Rectal smooth muscle tissue (tissue), 1 donor: ENCODE measurements around the gene MERTK.
"Not testable (repeated sequence)": the region's sequence is repeated elsewhere in the genome, so short reads cannot be mapped to it uniquely, and the experiment has no call there.

ENCODE experiments used
- H3K27ac ChIP-seq: one replicate; pipeline ENCODE4 v1.7.0; 2013; ENCODE audit warnings: low read depth, low read length, inconsistent platforms
- H3K27me3 ChIP-seq: one replicate; pipeline ENCODE4 v1.7.0; 2013; ENCODE audit warnings: low read length; ENCODE audit not compliant: control insufficient read depth, insufficient read depth
- H3K36me3 ChIP-seq: one replicate; pipeline ENCODE4 v1.7.0; 2013; ENCODE audit warnings: low read length; ENCODE audit not compliant: control insufficient read depth, insufficient read depth
- H3K4me1 ChIP-seq: one replicate; pipeline ENCODE4 v1.7.0; 2013; ENCODE audit warnings: low read length; ENCODE audit not compliant: control insufficient read depth, insufficient read depth
- H3K4me3 ChIP-seq: one replicate; pipeline ENCODE4 v1.7.0; 2013; ENCODE audit warnings: low read length
- H3K9ac ChIP-seq: one replicate; pipeline ENCODE4 v1.7.0; 2013; ENCODE audit warnings: low read length

The MERTK gene

DNA sequence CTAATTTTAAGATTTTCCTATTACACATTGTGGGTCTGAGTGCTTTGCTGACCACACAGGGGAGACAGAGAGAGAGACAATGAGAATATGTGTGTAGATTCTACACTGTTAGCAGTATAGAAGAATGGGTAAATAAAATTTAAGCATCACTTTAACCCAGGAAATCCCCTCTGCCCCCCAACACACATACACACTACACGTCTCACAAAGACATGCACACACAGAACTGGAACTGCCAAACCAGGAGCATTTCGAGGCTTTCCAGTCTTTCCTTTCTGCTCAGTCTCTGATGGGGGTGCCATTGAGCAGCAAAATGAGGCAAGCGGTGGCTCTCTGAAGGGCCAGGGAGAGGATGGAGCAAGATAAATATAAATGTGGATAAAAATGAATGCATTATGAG lies 2.5 kb downstream of the MERTK start:
- no peak overlapping the region for H3K9ac ChIP-seq

DNA sequence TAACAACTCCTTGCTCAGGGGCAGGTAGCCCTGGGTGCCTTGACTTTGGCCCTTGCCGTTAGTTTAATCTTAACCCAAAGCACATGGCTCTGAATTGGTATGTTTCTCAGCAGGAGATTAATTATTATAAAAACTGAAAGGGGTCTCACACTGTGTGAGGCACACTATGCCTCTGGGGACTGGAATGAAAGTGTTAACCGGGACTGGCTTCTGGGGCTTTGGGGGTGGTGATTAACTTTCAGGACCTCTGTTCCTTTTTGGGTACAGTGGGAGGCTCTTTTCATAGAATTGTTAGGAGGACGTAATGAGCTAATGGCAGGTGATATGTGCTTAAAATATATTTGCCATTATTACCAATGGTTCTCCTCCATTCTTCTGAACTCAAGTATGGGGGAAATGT lies 5.1 kb downstream of the MERTK start:
- peaks cover 4% of the 10 kb centered on the region for H3K4me1 ChIP-seq
- no peaks in the 10 kb centered on the region for H3K27me3 ChIP-seq
- no peak overlapping the region for H3K9ac ChIP-seq
- no peaks in the 10 kb centered on the region for H3K36me3 ChIP-seq
- no peak overlapping the region for H3K27ac ChIP-seq
- no peak overlapping the region for H3K4me3 ChIP-seq

More for the DNA sequence above, 2.5 kb downstream of the MERTK start:
- Histone ChIP-seq H3K27me3 (no peaks in the 10 kb centered on the region), H3K4me3 (peak overlapping the region; percentile 32), H3K27ac (no peak overlapping the region), H3K4me1 (peaks cover 2% of the 10 kb centered on the region), H3K36me3 (no peaks in the 10 kb centered on the region)

DNA sequence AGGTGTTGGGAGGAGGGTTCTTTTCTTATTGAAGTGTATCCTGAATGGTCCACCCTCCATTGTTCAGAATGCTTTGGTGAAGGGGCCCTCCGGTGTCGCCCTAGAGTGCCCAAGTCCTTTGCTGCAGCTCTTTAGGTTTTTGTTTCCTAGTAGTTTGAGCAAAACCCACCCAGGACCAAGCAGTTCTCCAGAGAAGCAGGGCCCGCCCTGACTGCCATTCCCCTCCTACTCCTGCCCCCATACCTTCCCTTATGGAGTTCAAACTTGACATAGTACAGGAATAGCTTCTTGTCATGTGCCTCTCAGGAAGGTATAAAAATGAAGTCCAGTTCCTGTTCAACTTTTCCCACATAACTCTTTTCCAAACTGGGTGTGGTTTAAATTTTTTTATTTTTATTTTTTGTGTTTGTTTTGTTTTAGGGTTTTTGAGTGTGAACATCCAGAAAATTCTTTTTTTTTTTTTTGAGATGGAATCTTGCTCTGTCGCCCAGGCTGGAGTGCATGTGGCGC lies 5.6 kb downstream of the MERTK start:
- no peak overlapping the region for H3K9ac ChIP-seq
- no peak overlapping the region for H3K4me3 ChIP-seq
- H3K4me1 ChIP-seq = peaks cover 4% of the 10 kb centered on the region
- no peak overlapping the region for H3K27ac ChIP-seq
- H3K36me3 ChIP-seq = no peaks in the 10 kb centered on the region
- no peaks in the 10 kb centered on the region for H3K27me3 ChIP-seq

DNA sequence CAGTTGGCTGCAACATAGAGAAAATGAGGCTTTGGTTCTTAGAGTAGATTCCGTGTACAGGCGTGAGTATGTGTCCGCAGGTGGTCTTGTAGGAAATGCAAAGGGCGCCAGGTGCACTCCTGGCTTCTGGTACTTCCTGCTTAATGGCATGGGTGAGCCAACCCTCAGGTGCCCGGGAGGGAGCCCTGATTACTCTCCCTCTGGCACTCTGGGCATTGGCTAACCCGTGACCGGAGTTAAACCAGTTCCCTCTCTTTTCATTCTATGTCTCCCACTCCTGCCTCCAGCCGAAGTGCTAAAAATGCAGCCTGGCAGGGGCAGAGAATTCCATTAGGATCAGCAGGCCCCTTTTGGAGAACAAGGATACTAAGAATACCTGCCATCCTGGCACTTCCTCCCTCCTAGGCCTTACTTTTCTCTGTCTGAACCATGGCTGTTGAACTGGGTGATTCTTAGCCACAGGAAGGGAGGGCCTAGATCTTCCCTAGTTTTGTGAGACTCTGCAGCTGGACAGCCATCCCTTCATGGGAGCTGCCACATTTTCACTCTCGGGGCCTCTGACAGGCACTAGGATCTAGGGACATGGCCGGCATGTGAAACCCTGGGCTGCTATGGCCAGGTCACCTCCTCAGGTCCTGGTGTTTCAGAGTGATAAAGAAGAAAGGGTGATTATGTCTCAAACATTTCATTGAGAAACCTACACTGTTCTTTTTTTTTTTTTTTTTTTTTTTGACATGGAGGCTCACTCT lies 6.5 kb downstream of the MERTK start:
- Histone ChIP-seq H3K27ac (no peak overlapping the region), H3K9ac (no peak overlapping the region), H3K27me3 (no peaks in the 10 kb centered on the region), H3K4me3 (no peak overlapping the region), H3K4me1 (peaks cover 4% of the 10 kb centered on the region), H3K36me3 (no peaks in the 10 kb centered on the region)

DNA sequence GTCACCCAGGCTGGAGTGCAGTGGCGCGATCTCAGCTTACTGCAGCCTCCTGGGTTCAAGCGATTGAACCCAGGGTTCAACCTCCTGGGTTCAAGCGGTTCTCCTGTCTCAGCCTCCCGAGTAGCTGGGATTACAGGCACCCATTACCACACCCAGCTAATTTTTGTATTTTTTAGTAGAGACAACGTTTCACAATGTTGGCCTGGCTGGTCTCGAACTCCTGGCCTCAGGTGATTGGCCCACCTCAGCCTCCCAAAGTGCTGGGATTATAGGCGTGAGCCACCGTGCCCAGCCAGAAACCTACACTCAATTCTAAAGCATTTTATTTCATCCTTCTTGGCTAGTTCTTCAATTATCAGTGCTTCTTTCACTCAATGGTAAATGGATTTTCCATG lies 7.1 kb downstream of the MERTK start:
- peak overlapping the region; percentile 48 for H3K27ac ChIP-seq
- H3K9ac ChIP-seq, H3K4me1 ChIP-seq: not testable (repeated sequence)

DNA sequence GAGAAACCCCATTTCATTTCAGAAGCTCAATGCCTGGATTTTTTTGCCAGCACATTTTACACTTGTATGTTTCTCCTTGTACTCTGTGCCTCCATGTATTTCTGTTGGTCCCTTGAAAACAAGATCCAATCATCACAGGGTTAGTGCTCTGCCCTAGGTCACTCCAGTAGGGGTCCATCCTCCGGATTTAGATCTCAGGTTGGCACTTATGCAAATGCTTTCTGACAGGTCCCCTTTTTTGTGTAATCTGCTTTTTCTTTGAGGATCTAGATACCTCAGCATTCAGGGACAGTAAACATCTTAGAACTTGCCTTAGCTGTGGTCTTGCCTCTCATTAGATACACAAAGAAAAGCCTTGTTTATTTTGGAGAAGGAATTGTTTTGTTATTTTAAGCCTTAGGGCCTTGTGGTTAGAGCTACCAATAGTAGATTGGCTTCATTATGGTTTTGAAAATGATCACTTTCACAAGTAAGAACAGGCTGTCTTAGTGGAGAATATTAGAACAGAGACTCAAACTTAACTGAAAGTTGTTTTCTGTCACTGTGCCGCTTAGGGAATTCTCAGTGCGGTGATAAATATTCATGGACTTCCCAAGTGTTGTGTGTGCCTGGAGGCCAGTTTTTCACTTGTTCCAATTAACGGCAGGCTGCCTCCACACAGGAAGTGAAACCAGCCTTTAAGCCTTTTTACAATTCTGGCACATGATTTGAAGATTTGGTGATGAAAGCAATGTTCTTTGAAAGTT lies 7.8 kb downstream of the MERTK start:
- no peak overlapping the region for H3K9ac ChIP-seq
- peak overlapping the region; percentile 48 for H3K27ac ChIP-seq
- peaks cover 4% of the 10 kb centered on the region for H3K4me1 ChIP-seq
- no peaks in the 10 kb centered on the region for H3K36me3 ChIP-seq
- no peak overlapping the region for H3K4me3 ChIP-seq
- no peaks in the 10 kb centered on the region for H3K27me3 ChIP-seq

More for the DNA sequence above, 7.1 kb downstream of the MERTK start:
- not testable (repeated sequence) for H3K36me3 ChIP-seq, H3K27me3 ChIP-seq, H3K4me3 ChIP-seq

DNA sequence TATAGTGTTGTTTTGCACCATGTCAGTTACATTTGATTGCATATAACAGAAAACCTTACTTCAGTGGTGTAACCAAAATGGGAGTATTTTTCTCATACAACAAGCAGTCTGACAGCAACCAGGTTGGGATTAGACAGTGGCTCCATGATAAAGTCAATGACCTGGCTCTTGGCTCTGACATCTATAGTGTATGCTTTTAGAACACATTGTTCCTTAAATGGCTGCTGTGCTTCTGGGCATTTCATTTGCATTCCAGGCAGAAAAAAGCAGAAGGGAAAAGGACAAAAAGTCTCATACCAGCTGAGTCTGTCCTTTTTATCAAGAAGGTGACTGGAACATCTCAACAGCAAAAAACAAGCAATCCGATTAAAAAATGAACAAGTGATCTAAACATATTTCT lies 10.2 kb downstream of the MERTK start:
- no peak overlapping the region for H3K9ac ChIP-seq
- H3K4me1 ChIP-seq = peaks cover 4% of the 10 kb centered on the region
- no peak overlapping the region for H3K4me3 ChIP-seq
- H3K36me3 ChIP-seq = no peaks in the 10 kb centered on the region
- H3K27me3 ChIP-seq = no peaks in the 10 kb centered on the region
- H3K27ac ChIP-seq = peak overlapping the region; percentile 16

DNA sequence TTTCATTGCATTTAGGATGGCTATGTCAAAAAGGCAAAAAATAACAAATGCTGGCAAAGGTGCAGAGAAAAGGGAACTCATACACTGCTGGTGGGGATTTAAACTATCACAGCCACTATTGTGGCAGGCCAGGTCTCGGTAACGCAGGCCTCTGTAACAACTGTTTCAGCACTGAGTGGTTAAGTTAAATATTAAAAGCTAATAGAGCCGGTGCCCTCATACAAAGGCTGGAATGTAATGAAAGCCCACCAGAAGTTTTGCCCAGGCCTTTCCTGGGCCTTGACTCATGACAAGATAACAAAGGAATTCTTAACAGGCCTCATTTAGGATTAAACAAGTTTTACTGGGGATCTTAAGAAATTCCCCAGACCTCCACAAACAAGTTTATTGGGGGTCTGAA lies 10.7 kb downstream of the MERTK start:
- Histone ChIP-seq H3K4me1 (peaks cover 4% of the 10 kb centered on the region), H3K4me3 (no peak overlapping the region), H3K36me3 (no peaks in the 10 kb centered on the region), H3K27me3 (no peaks in the 10 kb centered on the region), H3K9ac (no peak overlapping the region), H3K27ac (peak overlapping the region; percentile 16)

DNA sequence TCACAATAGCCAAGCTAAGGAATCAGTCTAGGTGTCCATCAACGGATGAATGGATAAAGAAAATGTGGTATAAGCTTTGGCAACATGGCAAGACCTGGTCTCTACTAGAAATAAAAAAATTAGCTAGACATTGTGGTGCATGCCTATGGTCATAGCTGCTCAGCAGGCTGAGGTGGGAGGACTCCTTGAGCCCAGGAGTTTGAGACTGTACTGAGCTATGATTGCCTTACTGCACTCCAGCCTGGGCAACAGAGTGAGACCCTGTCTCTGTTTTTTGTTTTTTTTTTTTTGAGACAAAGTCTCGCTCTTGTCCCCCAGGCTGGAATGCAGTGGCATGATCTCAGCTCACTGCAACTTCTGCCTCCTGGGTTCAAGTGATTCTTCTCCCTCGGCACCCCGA lies 11.6 kb downstream of the MERTK start:
- not testable (repeated sequence) for H3K4me1 ChIP-seq, H3K36me3 ChIP-seq, H3K27me3 ChIP-seq, H3K9ac ChIP-seq, H3K27ac ChIP-seq, H3K4me3 ChIP-seq

DNA sequence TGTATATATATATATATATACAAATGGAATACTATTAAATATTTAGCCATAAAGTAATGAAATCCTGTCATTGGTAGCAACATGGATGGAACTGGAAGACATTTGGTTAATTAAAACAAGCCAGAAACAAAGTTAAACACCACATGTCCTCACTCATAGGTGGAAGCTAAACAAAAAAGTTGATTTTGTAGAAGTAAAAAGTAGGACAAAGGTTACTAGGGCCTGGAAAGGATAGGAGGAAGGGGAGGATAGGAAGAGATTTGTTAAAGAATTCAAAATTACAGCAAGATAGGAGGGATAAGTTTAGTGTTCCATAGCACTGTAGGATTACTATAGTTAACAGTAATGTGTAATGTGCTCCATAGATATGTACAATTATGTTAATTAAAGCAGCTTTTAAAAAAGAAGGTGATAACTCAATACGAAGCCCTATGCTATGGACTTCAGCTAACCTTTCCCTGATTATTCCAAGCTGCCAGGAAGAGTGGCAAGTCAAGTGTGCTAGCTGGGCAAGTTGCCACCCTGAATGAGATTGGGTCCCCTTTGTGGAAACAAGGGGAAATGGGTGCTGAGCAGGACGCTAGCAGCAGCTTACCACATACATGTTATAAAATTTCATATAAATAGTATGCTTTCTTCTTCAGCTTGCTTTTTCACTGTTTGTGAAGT lies 12.3 kb downstream of the MERTK start:
- Histone ChIP-seq H3K36me3 (no peaks in the 10 kb centered on the region), H3K27me3 (no peaks in the 10 kb centered on the region), H3K9ac (no peak overlapping the region), H3K27ac (no peak overlapping the region), H3K4me1 (peaks cover 3% of the 10 kb centered on the region), H3K4me3 (no peak overlapping the region)

DNA sequence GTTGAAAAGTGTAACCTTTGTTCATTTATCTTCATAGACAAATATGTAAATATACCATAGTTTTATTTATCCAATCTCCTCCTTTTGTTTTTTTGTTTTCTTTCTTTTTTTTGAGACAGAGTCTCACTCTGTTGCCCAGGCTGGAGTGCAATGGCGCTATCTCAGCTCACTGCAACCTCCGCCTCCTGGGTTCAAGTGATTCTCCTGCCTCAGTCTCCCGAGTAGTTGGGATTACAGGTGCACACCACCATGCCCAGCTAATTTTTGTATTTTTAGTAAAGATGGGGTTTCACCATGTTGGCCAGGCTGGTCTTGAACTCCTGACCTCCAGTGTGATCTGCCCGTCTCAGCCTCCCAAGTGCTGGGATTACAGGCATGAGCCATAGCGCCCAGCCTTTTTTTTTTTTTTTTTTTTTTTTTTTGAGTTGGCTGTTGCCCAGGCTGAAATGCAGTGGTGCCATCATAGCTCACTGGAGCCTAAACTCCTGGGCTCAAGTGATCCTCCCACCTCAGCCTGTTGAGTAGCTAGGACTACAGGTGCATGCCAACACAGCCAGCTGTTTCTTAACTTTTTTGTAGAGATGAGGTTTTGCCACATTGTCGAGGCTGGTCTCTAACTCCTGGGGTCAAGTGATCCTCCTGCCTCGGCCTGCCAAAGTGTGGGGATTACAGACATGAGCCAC lies 13.0 kb downstream of the MERTK start:
- not testable (repeated sequence) for H3K27ac ChIP-seq, H3K27me3 ChIP-seq, H3K36me3 ChIP-seq, H3K4me3 ChIP-seq, H3K4me1 ChIP-seq, H3K9ac ChIP-seq

DNA sequence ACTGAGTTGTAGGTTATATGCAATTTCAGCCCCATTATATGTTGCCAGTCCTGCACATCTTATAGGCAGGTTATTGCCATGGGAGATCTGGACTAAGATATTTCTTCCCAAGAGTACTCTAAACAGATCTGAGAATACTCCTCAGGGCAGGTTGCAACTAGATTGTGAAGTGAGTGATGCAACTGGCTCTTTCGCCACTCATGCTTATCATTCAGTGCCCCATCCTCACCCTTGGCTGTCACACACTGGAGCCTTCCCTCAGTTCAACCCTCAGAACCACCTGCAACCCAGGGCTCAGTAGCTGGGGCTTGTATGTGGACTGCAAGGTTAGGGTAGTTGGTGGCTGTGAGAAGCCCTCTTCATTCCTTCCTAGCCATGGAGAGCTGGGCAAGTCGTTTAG lies 14.1 kb downstream of the MERTK start:
- Histone ChIP-seq H3K36me3 (no peaks in the 10 kb centered on the region), H3K9ac (no peak overlapping the region), H3K27ac (no peak overlapping the region), H3K4me3 (no peak overlapping the region), H3K4me1 (no peaks in the 10 kb centered on the region), H3K27me3 (no peaks in the 10 kb centered on the region)
